Panc1 (cell line): ENCODE measurements around the gene TOM1L1.

Source experiments
- CTCF ChIP-seq: fragments of 450-650 bp; IDR thresholded peaks from 2 replicates; pipeline ENCODE4 v1.5.1; 2017; ENCODE audit warnings: mild to moderate bottlenecking
- REST ChIP-seq, 2 experiments: IDR thresholded peaks; 2 replicates each; pipeline ENCODE4 v1.6.1; 2011 to 2012; ENCODE audit warnings: low read depth in 2 of 2, control low read depth in 1 of 2, low read length in 1 of 2, mild to moderate bottlenecking in 1 of 2, moderate library complexity in 1 of 2; ENCODE audit not compliant: insufficient read depth in 1 of 2
- SIN3A ChIP-seq: IDR thresholded peaks from 2 replicates; pipeline ENCODE4 v1.6.1; 2012; ENCODE audit warnings: low read depth, mild to moderate bottlenecking, low read length, moderate library complexity, borderline replicate concordance; ENCODE audit not compliant: insufficient read depth

- TF ChIP-seq SIN3A = no peak
- no peak for TF ChIP-seq REST (IDR thresholded peaks at IDR 0.05; ENCODE audit: insufficient read depth in 1 of 2, low read depth in 2 of 2, low read length in 1 of 2)
- TF ChIP-seq CTCF = no peak
Measured at GRCh38 chr17:54937018-54937417, 36.4 kb downstream of the TOM1L1 start.
